Ectodermal cell (in vitro differentiated cells): ENCODE results near the gene SLC22A15.

Experiments
- H3K27ac ChIP-seq: 2 replicates; pipeline ENCODE4 v1.7.0; 2013; ENCODE audit warnings: mild to moderate bottlenecking, low read depth, low read length; ENCODE audit not compliant: insufficient read depth, poor library complexity, severe bottlenecking
- H3K27me3 ChIP-seq: 2 replicates; pipeline ENCODE4 v1.7.0; 2013; ENCODE audit warnings: mild to moderate bottlenecking, low read length; ENCODE audit not compliant: insufficient read depth, control insufficient read depth, poor library complexity, severe bottlenecking
- H3K36me3 ChIP-seq: one replicate; pipeline ENCODE4 v1.7.0; 2013; ENCODE audit warnings: low read length; ENCODE audit not compliant: control insufficient read depth, insufficient read depth
- H3K4me1 ChIP-seq: one replicate; pipeline ENCODE4 v1.7.0; 2013; ENCODE audit warnings: low read length; ENCODE audit not compliant: control insufficient read depth, insufficient read depth
- H3K4me3 ChIP-seq: 2 replicates; pipeline ENCODE4 v1.7.0; 2013; ENCODE audit warnings: low read depth, low read length, control low read depth; ENCODE audit not compliant: insufficient read depth
- H3K9me3 ChIP-seq: 2 replicates; pipeline ENCODE4 v1.7.0; 2013; ENCODE audit warnings: mild to moderate bottlenecking, low read length, moderate library complexity; ENCODE audit not compliant: control insufficient read depth
- WGBS, 2 experiments: methylation state at CpG; one replicate each; pipeline ENCODE4 v1.1.7; 2013; ENCODE audit warnings: missing lambda C conversion rate in 2 of 2; 5-methylcytosine and 5-hydroxymethylcytosine counted together

Gene SLC22A15

GRCh38 chr1:116095027-116095426 is 118.7 kb downstream of the SLC22A15 start:
- Histone ChIP-seq H3K36me3 (no peaks in the 10 kb centered on the region), H3K4me3 (no peak overlapping the region), H3K27ac (no peak overlapping the region), H3K9me3 (no peaks in the 10 kb centered on the region), H3K4me1 (no peaks in the 10 kb centered on the region), H3K27me3 (no peaks in the 10 kb centered on the region)

DNA sequence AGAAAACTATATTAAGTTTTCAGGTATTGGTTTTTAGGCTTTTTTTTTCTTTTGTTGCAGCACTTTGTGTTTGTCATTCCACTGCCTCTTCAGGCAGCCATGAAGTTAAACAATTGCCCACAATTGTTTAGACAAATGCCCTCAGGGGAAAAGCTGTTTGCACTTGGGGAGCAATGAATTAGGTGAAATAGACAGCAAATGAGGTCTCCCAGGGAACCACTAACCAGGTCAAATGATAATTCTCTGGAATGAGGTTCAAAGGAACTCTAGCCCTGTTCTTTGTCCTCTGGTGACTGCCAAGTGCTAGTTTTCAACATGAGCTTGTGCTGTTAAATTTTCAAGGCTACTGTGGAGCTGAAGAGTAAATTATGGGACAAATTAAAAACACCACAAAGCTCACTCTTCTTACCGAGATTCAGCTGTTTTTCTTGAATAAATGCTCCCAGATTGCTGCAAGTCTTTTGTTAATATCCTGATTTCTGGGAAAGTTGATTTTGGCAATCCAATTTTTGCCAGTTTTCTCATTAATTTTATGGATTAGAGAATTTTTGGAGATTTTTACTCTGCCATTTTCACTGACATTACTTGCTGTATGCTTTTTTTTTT is 119.8 kb downstream of the SLC22A15 start:
- 75 to 83% methylated on average over 1 of the region's 1 CpG for WGBS, 2 experiments
- Histone ChIP-seq H3K27me3 (no peaks in the 10 kb centered on the region), H3K9me3 (no peaks in the 10 kb centered on the region), H3K27ac (no peak overlapping the region), H3K4me3 (no peak overlapping the region), H3K36me3 (no peaks in the 10 kb centered on the region), H3K4me1 (no peaks in the 10 kb centered on the region)

DNA sequence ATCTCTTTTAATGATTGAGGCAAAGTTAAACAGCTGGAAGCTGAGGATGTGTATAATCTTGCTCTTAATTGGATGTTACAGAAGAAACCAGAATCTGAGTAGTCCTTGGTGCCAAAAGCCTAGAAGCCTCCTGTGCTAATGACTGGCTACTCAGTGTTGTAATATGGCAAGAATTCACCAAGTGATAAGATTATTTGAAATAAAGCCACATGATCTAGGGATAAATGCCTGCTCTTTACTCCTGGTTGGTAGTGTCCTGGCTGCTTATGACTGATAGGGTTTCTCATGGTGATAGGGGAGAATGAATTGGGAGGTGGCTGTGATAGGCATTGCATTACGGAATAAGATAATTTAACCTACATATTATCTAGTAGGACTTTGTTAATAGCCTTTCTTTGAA is 121.3 kb downstream of the SLC22A15 start:
- Histone ChIP-seq H3K4me3 (no peak overlapping the region), H3K36me3 (no peaks in the 10 kb centered on the region), H3K4me1 (no peaks in the 10 kb centered on the region), H3K9me3 (no peaks in the 10 kb centered on the region), H3K27me3 (no peaks in the 10 kb centered on the region), H3K27ac (no peak overlapping the region)
- no CpG with 5 or more reads among the region's 1 CpG for WGBS, 2 experiments

DNA sequence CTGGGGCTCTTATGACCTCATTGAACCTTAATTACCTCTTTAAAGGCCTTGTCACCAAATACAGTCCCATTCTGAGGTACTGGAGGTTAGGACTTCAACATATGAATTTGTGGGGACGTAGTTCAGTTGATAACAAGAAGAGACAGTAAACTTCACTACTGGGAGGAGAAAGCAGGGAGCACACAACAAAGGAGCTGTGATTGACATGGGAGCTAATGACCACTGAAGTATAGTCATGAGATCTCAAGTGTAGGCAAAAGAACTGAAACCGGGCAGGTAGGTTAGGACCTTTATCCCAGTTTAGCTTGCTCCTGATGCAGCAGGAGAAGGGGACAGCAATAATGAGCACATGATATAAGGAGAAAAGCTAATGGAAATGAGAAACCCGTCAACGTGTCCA is 123.1 kb downstream of the SLC22A15 start:
- Histone ChIP-seq H3K4me3 (no peak overlapping the region), H3K36me3 (no peaks in the 10 kb centered on the region), H3K4me1 (no peaks in the 10 kb centered on the region), H3K9me3 (no peaks in the 10 kb centered on the region), H3K27me3 (no peaks in the 10 kb centered on the region), H3K27ac (no peak overlapping the region)
- WGBS, 2 experiments, result 92 to 93% methylated on average over 4 of the region's 4 CpGs

DNA sequence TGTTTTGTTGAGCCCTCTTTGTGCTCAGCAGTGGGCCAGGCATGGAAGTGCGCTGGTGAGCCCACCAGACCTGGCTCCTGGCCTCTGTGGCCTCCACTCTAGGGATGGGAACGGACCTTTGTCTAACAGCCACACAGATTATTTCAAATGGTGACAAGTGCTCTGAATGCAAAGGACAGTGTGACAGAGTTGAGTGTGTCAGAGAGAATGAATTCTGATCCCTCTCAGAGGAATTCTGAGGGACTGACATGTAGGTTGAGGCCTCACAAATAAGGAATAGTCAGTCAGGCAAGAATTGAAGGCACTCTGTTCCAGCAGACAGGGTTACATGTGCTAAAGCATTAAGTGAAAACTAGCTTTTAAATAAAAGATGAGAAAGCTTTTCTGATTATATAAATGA is 123.6 kb downstream of the SLC22A15 start:
- no peak overlapping the region for H3K27ac ChIP-seq

GRCh38 chr1:116104667-116105066 is 128.4 kb downstream of the SLC22A15 start:
- H3K4me3 ChIP-seq, result no peak overlapping the region
- H3K9me3 ChIP-seq, result no peaks in the 10 kb centered on the region
- no peaks in the 10 kb centered on the region for H3K36me3 ChIP-seq
- no peaks in the 10 kb centered on the region for H3K4me1 ChIP-seq
- 92 to 94% methylated on average over 3 of the region's 3 CpGs for WGBS, 2 experiments
- H3K27me3 ChIP-seq, result no peaks in the 10 kb centered on the region
- H3K27ac ChIP-seq, result no peak overlapping the region

More for the DNA sequence above, 123.6 kb downstream of the SLC22A15 start:
- WGBS, 2 experiments, result 97 to 98% methylated on average over 2 of the region's 2 CpGs
- no peaks in the 10 kb centered on the region for H3K9me3 ChIP-seq
- H3K27me3 ChIP-seq, result no peaks in the 10 kb centered on the region
- no peaks in the 10 kb centered on the region for H3K4me1 ChIP-seq
- H3K4me3 ChIP-seq, result no peak overlapping the region
- no peaks in the 10 kb centered on the region for H3K36me3 ChIP-seq

GRCh38 chr1:116105996-116106395 is 129.7 kb downstream of the SLC22A15 start:
- Histone ChIP-seq H3K9me3 (no peaks in the 10 kb centered on the region), H3K4me3 (no peak overlapping the region), H3K27ac (no peak overlapping the region), H3K27me3 (no peaks in the 10 kb centered on the region), H3K36me3 (no peaks in the 10 kb centered on the region), H3K4me1 (no peaks in the 10 kb centered on the region)
- WGBS, 2 experiments, result 89 to 100% methylated on average over 1 to 2 of the region's 2 CpGs

- H3K27ac ChIP-seq, result no peak overlapping the region
- H3K4me3 ChIP-seq, result no peak overlapping the region
- no peaks in the 10 kb centered on the region for H3K9me3 ChIP-seq
- 84 to 89% methylated on average over 4 of the region's 4 CpGs for WGBS, 2 experiments
- H3K27me3 ChIP-seq, result no peaks in the 10 kb centered on the region
- H3K4me1 ChIP-seq, result no peaks in the 10 kb centered on the region
- no peaks in the 10 kb centered on the region for H3K36me3 ChIP-seq
Observed at GRCh38 chr1:116106646-116107045, 130.3 kb downstream of the SLC22A15 start.

DNA sequence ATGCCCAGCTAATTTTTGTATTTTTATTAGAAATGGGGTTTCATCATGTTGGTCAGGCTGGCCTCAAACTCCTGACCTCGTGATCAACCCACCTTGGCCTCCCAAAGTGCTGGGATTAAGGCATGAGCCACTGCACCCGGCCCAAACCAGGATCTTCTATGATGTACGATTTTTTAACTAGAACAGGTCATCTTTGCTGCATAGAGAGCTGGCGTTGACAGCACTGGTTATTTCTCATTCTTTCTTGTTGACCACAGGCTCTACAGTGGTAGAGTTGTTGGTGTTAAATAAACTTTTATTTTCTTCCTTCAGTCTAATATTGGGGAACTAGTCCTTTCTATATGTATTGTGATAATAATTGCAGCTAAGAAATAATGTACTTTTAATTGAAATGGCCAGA is 131.1 kb downstream of the SLC22A15 start:
- H3K27me3 ChIP-seq, result no peaks in the 10 kb centered on the region
- H3K9me3 ChIP-seq, result no peaks in the 10 kb centered on the region
- 85 to 93% methylated on average over 4 of the region's 4 CpGs for WGBS, 2 experiments
- no peak overlapping the region for H3K4me3 ChIP-seq
- no peaks in the 10 kb centered on the region for H3K36me3 ChIP-seq
- no peaks in the 10 kb centered on the region for H3K4me1 ChIP-seq
- no peak overlapping the region for H3K27ac ChIP-seq

DNA sequence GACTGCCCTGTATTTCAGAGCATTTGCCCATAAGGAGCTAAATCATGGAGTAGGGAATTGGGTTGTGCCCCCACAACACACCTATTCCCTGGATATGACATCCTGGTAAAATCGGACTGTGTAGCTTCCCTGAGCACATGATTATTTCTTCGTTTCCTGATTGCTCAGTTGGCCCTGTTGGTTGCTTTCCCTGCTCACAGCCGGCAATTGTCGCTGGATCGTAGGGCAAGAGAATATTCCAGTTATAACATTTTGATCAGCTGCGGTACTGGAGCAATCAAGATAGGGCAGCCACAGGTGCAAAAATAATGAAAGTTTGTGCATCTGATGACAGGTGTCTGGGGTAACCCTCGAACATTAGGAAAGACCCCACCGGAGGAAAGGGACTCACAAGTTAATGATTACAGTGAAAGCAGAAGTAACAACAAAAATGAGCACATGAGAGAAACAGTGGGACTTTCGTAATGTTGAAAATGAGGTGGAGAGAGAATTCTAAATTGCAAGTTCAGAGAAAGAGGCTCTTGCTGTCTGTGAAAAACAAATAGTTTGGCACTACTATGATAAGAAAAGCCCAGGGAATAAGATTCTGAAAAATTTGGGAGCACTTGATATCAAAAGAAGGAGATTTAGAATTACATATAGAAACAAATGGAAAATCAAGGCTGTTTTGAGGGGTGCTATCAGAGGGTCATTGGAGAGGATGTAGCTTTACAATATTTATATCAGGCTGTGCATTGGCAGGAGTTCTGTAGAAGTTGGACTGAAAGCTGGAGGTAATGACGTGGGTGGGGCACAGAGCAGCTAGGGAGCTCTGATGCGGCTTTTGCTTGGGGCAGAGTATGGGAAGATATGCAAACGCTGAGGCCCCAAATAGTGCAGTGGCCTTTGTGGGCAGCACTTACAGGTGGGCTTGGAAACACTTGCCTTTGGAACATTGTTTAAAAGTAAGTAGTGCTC is 134.5 kb downstream of the SLC22A15 start, which contains the start of gene MAB21L3:
Gene MAB21L3 (plus strand): TSS at position 833 of the 957 bp plus-strand sequence. CDS start 1,217 bp downstream, outside the sequence.
- H3K4me3 ChIP-seq, result no peak within 1 kb of the TSS
- no peak within 1 kb of the TSS for H3K27ac ChIP-seq
- H3K4me1 ChIP-seq, result no peaks in the 10 kb centered on the region
- no peaks in the 10 kb centered on the region for H3K9me3 ChIP-seq
- 91 to 92% methylated on average over 12 of the region's 12 CpGs for WGBS, 2 experiments
- no peaks in the 10 kb centered on the region for H3K27me3 ChIP-seq
- H3K36me3 ChIP-seq, result no peaks in the 10 kb centered on the region
